ENCODE results near the gene HHAT. TPM values are rescaled to one million over a fixed set of nuclear protein-coding genes. Genes with fewer than 3 reads are reported as not detected.

HHAT gene
- total RNA-seq, 1 donor from 2014 or later: 2.3 TPM

DNA sequence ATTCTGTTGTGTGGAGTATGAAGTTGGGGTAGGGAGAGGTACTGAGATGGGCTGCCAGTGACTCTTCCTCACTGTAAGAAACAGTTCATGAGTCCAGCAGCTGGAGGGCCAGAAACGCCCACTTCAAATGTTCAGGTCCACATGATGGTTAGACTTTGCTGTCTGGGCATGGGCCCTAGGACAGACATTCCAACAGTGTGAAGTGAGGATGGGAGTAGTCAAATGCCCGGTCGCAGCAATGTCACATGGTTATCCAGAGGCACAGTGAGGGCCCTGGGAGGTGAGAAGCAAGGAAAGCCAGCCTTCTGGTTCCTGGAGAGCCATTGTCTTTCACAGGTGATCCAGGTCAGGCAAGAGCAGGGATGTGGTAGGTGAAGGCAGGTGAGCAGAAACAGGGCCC, 304.4 kb downstream of the HHAT start:
- H3K27me3 Mint-ChIP-seq (ENCODE audit: unreplicated experiment): no peaks in the 10 kb centered on the region

GRCh38 chr1:210633636-210634035, 304.9 kb downstream of the HHAT start:
- H3K4me3 Mint-ChIP-seq (ENCODE audit: unreplicated experiment): no peak overlapping the region
- H3K4me1 Mint-ChIP-seq (ENCODE audit: low read depth, unreplicated experiment): peaks cover 2% of the 10 kb centered on the region
- H3K36me3 Mint-ChIP-seq (ENCODE audit: unreplicated experiment): no peaks in the 10 kb centered on the region
- no peak for DNase-seq
- no peak overlapping the region for H3K27ac Mint-ChIP-seq (ENCODE audit: unreplicated experiment)
- TF ChIP-seq CTCF (IDR thresholded peaks at IDR 0.05; ENCODE audit: partially characterized antibody, unreplicated experiment): no peak
- no peaks in the 10 kb centered on the region for H3K9me3 Mint-ChIP-seq (ENCODE audit: unreplicated experiment)
- H3K27me3 Mint-ChIP-seq (ENCODE audit: unreplicated experiment): no peaks in the 10 kb centered on the region

More for the DNA sequence above, 304.4 kb downstream of the HHAT start:
- H3K4me3 Mint-ChIP-seq (ENCODE audit: unreplicated experiment): no peak overlapping the region
- H3K36me3 Mint-ChIP-seq (ENCODE audit: unreplicated experiment): no peaks in the 10 kb centered on the region
- no peaks in the 10 kb centered on the region for H3K9me3 Mint-ChIP-seq (ENCODE audit: unreplicated experiment)
- no peak for TF ChIP-seq CTCF (IDR thresholded peaks at IDR 0.05; ENCODE audit: partially characterized antibody, unreplicated experiment)
- H3K4me1 Mint-ChIP-seq (ENCODE audit: low read depth, unreplicated experiment): peaks cover 2% of the 10 kb centered on the region
- no peak overlapping the region for H3K27ac Mint-ChIP-seq (ENCODE audit: unreplicated experiment)
- no peak for DNase-seq

- DNase-seq: no peak
- H3K4me1 Mint-ChIP-seq (ENCODE audit: low read depth, unreplicated experiment): peaks cover 2% of the 10 kb centered on the region
- no peaks in the 10 kb centered on the region for H3K36me3 Mint-ChIP-seq (ENCODE audit: unreplicated experiment)
- H3K4me3 Mint-ChIP-seq (ENCODE audit: unreplicated experiment): no peak overlapping the region
- no peak overlapping the region for H3K27ac Mint-ChIP-seq (ENCODE audit: unreplicated experiment)
- H3K9me3 Mint-ChIP-seq (ENCODE audit: unreplicated experiment): no peaks in the 10 kb centered on the region
- no peaks in the 10 kb centered on the region for H3K27me3 Mint-ChIP-seq (ENCODE audit: unreplicated experiment)
- no peak for TF ChIP-seq CTCF (IDR thresholded peaks at IDR 0.05; ENCODE audit: partially characterized antibody, unreplicated experiment)
Observed at GRCh38 chr1:210635108-210635507, 306.4 kb downstream of the HHAT start.

DNA sequence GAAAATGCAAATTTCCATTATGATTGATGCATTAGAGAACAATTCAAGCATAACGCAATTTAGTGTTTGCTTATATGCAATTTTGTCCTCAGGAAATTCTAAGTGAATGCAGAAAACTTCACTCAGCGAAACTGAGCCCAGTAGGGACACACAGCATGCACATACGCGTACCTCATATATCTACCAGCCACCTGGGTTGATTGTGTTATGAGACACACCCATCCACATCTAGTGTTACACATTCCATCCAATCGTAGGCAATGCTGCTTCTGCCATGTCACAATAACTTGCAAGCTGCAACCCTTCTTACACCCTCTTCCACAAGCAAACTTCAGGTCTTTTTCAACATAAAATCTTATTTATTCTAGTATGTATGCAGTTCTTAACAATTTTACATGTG, 312.9 kb downstream of the HHAT start:
- Mint-ChIP-seq H3K27ac (ENCODE audit: unreplicated experiment) (no peak overlapping the region), H3K4me1 (ENCODE audit: low read depth, unreplicated experiment) (no peaks in the 10 kb centered on the region), H3K4me3 (ENCODE audit: unreplicated experiment) (no peak overlapping the region), H3K27me3 (ENCODE audit: unreplicated experiment) (no peaks in the 10 kb centered on the region), H3K36me3 (ENCODE audit: unreplicated experiment) (no peaks in the 10 kb centered on the region), H3K9me3 (ENCODE audit: unreplicated experiment) (no peaks in the 10 kb centered on the region)
- DNase-seq: no peak
- TF ChIP-seq CTCF (IDR thresholded peaks at IDR 0.05; ENCODE audit: partially characterized antibody, unreplicated experiment): no peak

GRCh38 chr1:210645582-210646257, 317.0 kb downstream of the HHAT start:
- Mint-ChIP-seq H3K9me3 (ENCODE audit: unreplicated experiment) (no peaks in the 10 kb centered on the region), H3K36me3 (ENCODE audit: unreplicated experiment) (no peaks in the 10 kb centered on the region), H3K4me1 (ENCODE audit: low read depth, unreplicated experiment) (peaks cover 5% of the 10 kb centered on the region), H3K27ac (ENCODE audit: unreplicated experiment) (no peak overlapping the region), H3K4me3 (ENCODE audit: unreplicated experiment) (no peak overlapping the region), H3K27me3 (ENCODE audit: unreplicated experiment) (no peaks in the 10 kb centered on the region)
- TF ChIP-seq CTCF (IDR thresholded peaks at IDR 0.05; ENCODE audit: partially characterized antibody, unreplicated experiment): no peak
- DNase-seq: no peak
